A549 (cell line): Measurements from ENCODE around the gene ARHGEF26. TPM values are rescaled to one million over a fixed set of nuclear protein-coding genes. Genes with fewer than 3 reads are reported as not detected.

Experiments used
- ATAC-seq, 2 experiments: fragments of 200-7000 bp in 1 of 2; fragments of >200 bp in 1 of 2; cut with Nextera tagmentation in 1 of 2; cut with Tn5 transposase in 1 of 2; 3 replicates each; pipeline versions ENCODE4 v1.8.0 to v1.9.1; 2018 to 2020; ENCODE audit warnings: mild to moderate bottlenecking in 1 of 2, moderate library complexity in 1 of 2
- CTCF ChIA-PET: fragments of 300-600 bp; sonication (Branson Sonifier 250); formaldehyde crosslinking; extraction: SDS; loops from one replicate; lab custom pipeline; 2021; ENCODE audit warnings: antibody characterized with exemption, inconsistent platforms; lab: Yijun Ruan, JAX
- POLR2A ChIA-PET: fragments of 350-600 bp; formaldehyde crosslinking; extraction: SDS; loops from one replicate; lab custom pipeline; 2021; ENCODE audit warnings: antibody characterized with exemption, inconsistent platforms; lab: Yijun Ruan, JAX
- DNase-seq, 2 experiments: peaks; one replicate each; pipeline versions ENCODE4 v3.0.0 to v3.0.0-alpha.2; 2011 to 2016; ENCODE audit warnings: low read depth in 1 of 2, low spot score in 1 of 2
- FAIRE-seq: peaks from 2 replicates; lab custom pipeline; 2011; peaks lifted over from hg19 to GRCh38; lab: Jason Lieb, UNC
- H3K27ac ChIP-seq, 2 experiments: fragments of >200 bp; sonication (Bioruptor Twin); formaldehyde crosslinking; 3 replicates each; pipeline ENCODE4 v1.5.1; 2016 to 2017
- H3K4me1 ChIP-seq: fragments of >200 bp; sonication (Bioruptor Twin); formaldehyde crosslinking; 3 replicates; pipeline ENCODE4 v1.6.1; 2016
- H3K4me2 ChIP-seq: fragments of >200 bp; sonication (Bioruptor Twin); formaldehyde crosslinking; 3 replicates; pipeline ENCODE4 v1.6.1; 2016
- H3K4me3 ChIP-seq: fragments of >200 bp; sonication (Bioruptor Twin); formaldehyde crosslinking; 3 replicates; pipeline ENCODE4 v1.5.1; 2016
- H3K9me3 ChIP-seq: fragments of >200 bp; sonication (Bioruptor Twin); formaldehyde crosslinking; 3 replicates; pipeline ENCODE4 v1.6.1; 2016
- CBX2 ChIP-seq: fragments of 200-600 bp; sonication (generic); IDR thresholded peaks from 2 replicates; pipeline ENCODE4 v1.6.1; 2016; ENCODE audit warnings: low read depth, mild to moderate bottlenecking, borderline replicate concordance
- CBX8 ChIP-seq: fragments of 200-600 bp; sonication (generic); IDR thresholded peaks from 2 replicates; pipeline ENCODE4 v1.6.1; 2016
- CTCF ChIP-seq: fragments of >200 bp; sonication (Bioruptor Twin); formaldehyde crosslinking; IDR thresholded peaks from 3 replicates; pipeline ENCODE4 v1.5.1; 2016
- E2F6 ChIP-seq: IDR thresholded peaks from 2 replicates; pipeline ENCODE4 v1.6.1; 2012; ENCODE audit warnings: low read depth, borderline replicate concordance
- ESRRA ChIP-seq: fragments of 150-350 bp; IDR thresholded peaks from 2 replicates; pipeline ENCODE4 v1.6.1; 2014; ENCODE audit warnings: mild to moderate bottlenecking, low read length, borderline replicate concordance
- GATA3 ChIP-seq: IDR thresholded peaks from 2 replicates; pipeline ENCODE4 v1.6.1; 2012; ENCODE audit warnings: borderline replicate concordance
- HDAC2 ChIP-seq: fragments of 200-600 bp; sonication (generic); IDR thresholded peaks from 2 replicates; pipeline ENCODE4 v1.6.1; 2016
- HMGXB4 ChIP-seq: fragments of 250-450 bp; sonication (Bioruptor Pico); IDR thresholded peaks from 2 replicates; pipeline ENCODE4 v1.5.0; 2021; ENCODE audit warnings: mild to moderate bottlenecking, moderate library complexity, borderline replicate concordance
- HOXA7 ChIP-seq: fragments of 250-450 bp; sonication (Bioruptor Pico); IDR thresholded peaks from 2 replicates; pipeline ENCODE4 v1.5.0; 2020; ENCODE audit warnings: mild to moderate bottlenecking, moderate library complexity
- KDM1A ChIP-seq: fragments of 200-600 bp; sonication (generic); IDR thresholded peaks from 2 replicates; pipeline ENCODE4 v1.6.1; 2016; ENCODE audit warnings: low read depth, mild to moderate bottlenecking
- NR3C1 ChIP-seq: fragments of >200 bp; sonication (Bioruptor Twin); formaldehyde crosslinking; IDR thresholded peaks from 3 replicates; pipeline ENCODE4 v1.6.1; 2017
- POLR2AphosphoS2 ChIP-seq: conservative IDR thresholded peaks from 2 replicates; pipeline ENCODE4 v1.6.1; 2012; ENCODE audit warnings: low read length, improper control_type of control experiment, inconsistent platforms
- RAD21 ChIP-seq, 2 experiments: fragments of >200 bp in 1 of 2; sonication (Bioruptor Twin) in 1 of 2; formaldehyde crosslinking in 1 of 2; IDR thresholded peaks in 1 of 2; conservative IDR thresholded peaks in 1 of 2; 2 replicates in 1 of 2; 3 replicates in 1 of 2; pipeline ENCODE4 v1.6.1; 2012 to 2018; ENCODE audit warnings: inconsistent platforms in 1 of 2
- RCOR1 ChIP-seq: fragments of 150-350 bp; IDR thresholded peaks from 2 replicates; pipeline ENCODE4 v1.6.1; 2014; ENCODE audit warnings: antibody characterized with exemption, low read length, low read depth
- REST ChIP-seq: fragments of 200-600 bp; sonication (generic); IDR thresholded peaks from 2 replicates; pipeline ENCODE4 v1.6.1; 2016; ENCODE audit warnings: antibody characterized with exemption, mild to moderate bottlenecking, moderate library complexity
- RNF2 ChIP-seq: fragments of 200-600 bp; sonication (generic); IDR thresholded peaks from 2 replicates; pipeline ENCODE4 v1.6.1; 2016; ENCODE audit warnings: low read depth, mild to moderate bottlenecking, antibody characterized with exemption, moderate library complexity, borderline replicate concordance
- SMC3 ChIP-seq: fragments of >200 bp; sonication (Bioruptor Twin); formaldehyde crosslinking; IDR thresholded peaks from 3 replicates; pipeline ENCODE4 v1.6.1; 2018; ENCODE audit warnings: inconsistent platforms
- TFCP2L1 ChIP-seq: fragments of 250-450 bp; sonication (Bioruptor Pico); IDR thresholded peaks from 2 replicates; pipeline ENCODE4 v1.5.0; 2021; ENCODE audit warnings: mild to moderate bottlenecking
- TP53 ChIP-seq: fragments of 250-450 bp; sonication (Bioruptor Pico); IDR thresholded peaks from 2 replicates; pipeline ENCODE4 v1.5.0; 2021; ENCODE audit warnings: mild to moderate bottlenecking, moderate library complexity
- ZFP36 ChIP-seq: fragments of 450-650 bp; IDR thresholded peaks from 2 replicates; pipeline ENCODE4 v1.6.1; 2014; ENCODE audit warnings: borderline replicate concordance; ENCODE audit not compliant: partially characterized antibody
- WGBS: methylation state at CpG from one replicate; pipeline ENCODE4 v1.1.6; 2017; ENCODE audit errors: missing lambda C conversion rate; 5-methylcytosine and 5-hydroxymethylcytosine counted together
- polyA plus RNA-seq, 4 experiments: library from polyadenylated mRNA; depleted of rRNA in 3 of 4; stranded (reverse); fragments of >200 nt; fragmentation: RNase III in 1 of 4; extraction: RNeasy Plus Mini Kit Qiagen cat#74134 plus additional on column Dnase treatment in 1 of 4; gene quantifications; 2 replicates in 3 of 4; 3 replicates in 1 of 4; pipeline ENCODE4 v1.2.3, GENCODE V29; 2011 to 2017

ARHGEF26 gene
- polyA plus RNA-seq, 2 of the 4 experiments (the other 2 are of a cell fraction), result 2.9 to 5.8 TPM

GRCh38 chr3:154178172-154178571 is 57.0 kb downstream of the ARHGEF26 start:
- ATAC-seq (no peak), FAIRE-seq (no peak), DNase-seq (no peak)
- ChIA-PET CTCF (no interaction called here), POLR2A (no interaction called here)
- no peak overlapping the region for H3K4me2 ChIP-seq
- H3K27ac ChIP-seq, result no peak overlapping the region
- no peaks in the 10 kb centered on the region for H3K9me3 ChIP-seq
- TF ChIP-seq SMC3, result no peak
- no peak for TF ChIP-seq REST
- no peak for TF ChIP-seq KDM1A
- TF ChIP-seq TFCP2L1 (CRISPR knock-in tag), result no peak
- no peak for TF ChIP-seq RCOR1
- TF ChIP-seq CTCF, result no peak
- TF ChIP-seq E2F6, result no peak
- TF ChIP-seq, all 56 proteins: peak for 0
- Histone ChIP-seq H3K4me1 (no peaks in the 10 kb centered on the region), H3K4me3 (no peak overlapping the region)
- WGBS, result 63% methylated on average over 3 of the region's 3 CpGs

GRCh38 chr3:154180836-154181691 is 59.9 kb downstream of the ARHGEF26 start:
- ChIA-PET CTCF (no interaction called here), POLR2A (interaction anchor here (0.6 kb wide), 1 partner anchor 60 kb away, joined by 7 read pairs; no protein-coding TSS in a partner anchor)
- no peak for ATAC-seq
- FAIRE-seq, result no peak
- no peak overlapping the region for H3K4me2 ChIP-seq
- DNase-seq, result no peak
- 85% methylated on average over 10 of the region's 10 CpGs for WGBS
- H3K27ac ChIP-seq, result no peak overlapping the region
- H3K4me3 ChIP-seq, result no peak overlapping the region
- TF ChIP-seq RNF2, result no peak
- TF ChIP-seq HOXA7, result no peak
- no peak for TF ChIP-seq GATA3
- no peak for TF ChIP-seq CBX2
- TF ChIP-seq TP53 (CRISPR knock-in tag), result no peak
- TF ChIP-seq HDAC2, result no peak
- TF ChIP-seq NR3C1, result no peak
- no peak for TF ChIP-seq ESRRA
- no peak for TF ChIP-seq ZFP36
- no peak for TF ChIP-seq POLR2AphosphoS2
- TF ChIP-seq RCOR1, result no peak
- no peak for TF ChIP-seq CBX8
- TF ChIP-seq HMGXB4 (CRISPR knock-in tag), result no peak
- no peak for TF ChIP-seq RAD21 (conservative IDR thresholded peaks at IDR 0.05 in 1 of 2, IDR thresholded peaks at IDR 0.05 in 1 of 2)
- H3K9me3 ChIP-seq, result no peaks in the 10 kb centered on the region
- no peaks in the 10 kb centered on the region for H3K4me1 ChIP-seq
